HG03342 (cell line): Measurements from ENCODE around the gene RASSF5.
"Not testable (repeated sequence)": the region's sequence is repeated elsewhere in the genome, so short reads cannot be mapped to it uniquely, and the experiment has no call there.

Experiments
- ATAC-seq: cut with Tn5 transposase; IDR thresholded peaks from one replicate; pipeline ENCODE4 v1.9.1; 2021; ENCODE audit warnings: mild to moderate bottlenecking, moderate library complexity; ENCODE audit not compliant: unreplicated experiment

Gene RASSF5

GRCh38 chr1:206566999-206567398 is 59.7 kb downstream of the RASSF5 start:
- no peak for ATAC-seq

GRCh38 chr1:206568256-206568655 is 60.9 kb downstream of the RASSF5 start:
- ATAC-seq: no peak

DNA sequence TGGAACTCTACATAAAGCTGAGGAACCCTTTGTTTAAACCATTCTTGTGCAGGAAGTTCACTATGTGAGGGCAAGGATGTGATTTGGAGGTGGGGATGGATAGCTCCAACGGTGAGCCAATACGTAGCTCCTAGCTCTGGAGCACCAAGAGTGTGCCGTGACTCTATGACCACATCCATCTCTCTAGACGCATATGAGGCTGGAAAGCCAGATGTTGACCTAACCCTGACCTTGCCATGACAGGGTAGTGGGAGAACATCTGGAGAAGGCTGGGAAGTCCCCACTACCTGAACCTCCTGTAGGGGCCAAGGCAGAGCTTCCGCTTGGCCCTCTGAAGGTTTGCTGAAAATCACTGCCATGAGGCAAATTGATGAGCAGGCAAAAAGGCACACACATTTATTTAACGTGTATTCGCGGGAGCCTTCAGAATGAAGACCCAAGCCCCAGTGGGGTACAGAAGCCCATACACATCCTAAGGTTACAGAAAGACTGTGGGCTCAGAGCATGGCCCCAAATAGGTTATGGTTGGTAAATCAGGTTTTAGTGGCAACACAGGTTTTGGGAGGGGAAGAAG is 61.5 kb downstream of the RASSF5 start:
- ATAC-seq: no peak

- ATAC-seq: no peak
Measured at GRCh38 chr1:206569556-206569955, 62.2 kb downstream of the RASSF5 start.

DNA sequence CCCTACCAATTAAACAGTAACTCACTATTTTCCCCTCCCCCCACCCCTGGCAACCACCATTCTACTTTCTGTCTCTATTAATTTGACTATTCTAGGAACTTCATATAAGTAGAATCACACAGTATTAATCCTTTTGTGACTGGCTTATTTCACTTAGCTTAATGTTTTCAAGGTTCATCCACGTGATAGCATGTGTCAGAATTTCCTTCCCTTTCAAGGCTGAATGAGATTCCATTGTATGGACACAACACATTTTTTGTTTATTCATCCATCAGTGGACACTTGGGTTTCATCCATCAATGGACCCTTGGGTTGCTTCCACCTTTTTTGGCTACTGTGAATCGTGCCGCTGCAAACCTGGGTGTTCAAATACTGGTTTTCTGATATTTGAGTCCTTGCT is 63.2 kb downstream of the RASSF5 start:
- no peak for ATAC-seq

DNA sequence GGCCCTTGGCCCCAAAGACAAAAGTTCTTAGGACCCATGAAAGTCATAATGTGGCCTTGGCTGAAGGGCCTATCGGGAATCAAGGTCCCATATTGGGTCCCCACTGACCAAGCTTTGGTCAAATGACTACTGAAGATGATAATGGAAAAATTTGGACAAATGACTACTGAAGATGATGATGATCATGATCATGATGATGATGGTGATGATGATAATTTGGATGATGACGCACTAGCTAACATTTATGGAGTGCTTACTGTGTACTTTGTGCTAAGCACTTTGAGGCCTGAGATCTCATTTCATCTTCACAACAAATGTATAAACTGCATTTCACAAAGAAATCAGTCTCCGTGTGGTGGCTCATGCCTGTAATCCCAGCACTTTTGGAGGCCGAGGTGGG is 65.5 kb downstream of the RASSF5 start:
- no peak for ATAC-seq

DNA sequence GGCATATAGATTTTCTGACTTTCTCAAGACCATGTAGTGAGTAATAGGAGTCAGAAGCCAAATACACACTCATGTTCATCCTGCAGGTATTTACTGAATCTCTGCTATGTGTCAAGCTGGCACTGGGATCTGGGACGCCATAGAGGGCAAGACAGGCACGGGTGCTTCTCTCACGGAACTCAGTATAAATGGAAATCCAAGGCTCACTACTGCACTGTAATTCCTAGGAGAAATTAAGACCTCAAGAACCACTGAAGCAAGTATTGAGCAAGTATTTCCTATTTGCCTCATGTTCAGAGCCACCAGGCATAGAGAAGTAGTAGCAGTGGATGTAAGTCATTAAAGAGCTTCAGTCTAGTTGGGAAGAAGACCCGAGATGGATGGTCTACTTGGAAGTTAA is 66.0 kb downstream of the RASSF5 start:
- no peak for ATAC-seq

DNA sequence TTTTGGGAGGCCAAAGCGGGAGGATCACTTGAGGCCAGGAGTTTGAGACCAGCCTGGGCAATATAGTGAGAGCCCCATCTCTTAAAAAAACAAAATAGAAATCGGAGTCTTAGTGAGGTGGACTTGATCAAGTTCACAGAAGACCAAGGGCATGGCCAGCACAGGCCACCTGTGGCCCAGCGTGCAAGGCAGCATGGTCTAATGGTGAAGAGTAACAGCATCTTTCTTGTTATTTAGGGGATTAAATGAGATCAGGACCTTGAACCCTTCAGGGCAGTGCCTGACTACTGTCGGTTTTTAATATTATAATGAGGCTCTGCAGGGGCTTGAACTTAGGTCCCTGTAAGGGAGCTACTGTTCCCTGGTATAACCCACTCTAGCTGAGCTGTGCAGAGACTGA is 66.4 kb downstream of the RASSF5 start:
- ATAC-seq: no peak

- no peak for ATAC-seq
Measured at GRCh38 chr1:206575165-206575893, 68.0 kb downstream of the RASSF5 start.

- no peak for ATAC-seq
Measured at GRCh38 chr1:206575894-206576737, 68.8 kb downstream of the RASSF5 start.

DNA sequence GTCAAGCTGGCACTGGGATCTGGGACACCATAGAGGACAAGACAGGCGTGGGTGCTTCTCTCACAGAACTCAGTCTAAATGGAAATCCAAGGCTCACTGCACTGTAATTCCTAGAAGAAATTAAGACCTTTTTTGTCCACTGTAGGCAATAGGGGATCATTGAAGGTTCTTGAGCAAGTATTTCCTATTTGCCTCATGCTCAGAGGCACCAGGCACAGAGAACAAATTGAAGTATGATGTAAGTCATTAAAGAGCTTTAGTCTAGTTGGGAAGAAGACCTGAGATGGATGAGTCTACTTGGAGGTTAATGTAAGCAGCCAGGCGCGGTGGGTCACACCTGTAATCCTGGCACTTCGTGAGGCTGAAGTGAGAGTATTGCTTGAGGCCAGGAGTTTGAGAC is 70.3 kb downstream of the RASSF5 start:
- ATAC-seq: no peak

DNA sequence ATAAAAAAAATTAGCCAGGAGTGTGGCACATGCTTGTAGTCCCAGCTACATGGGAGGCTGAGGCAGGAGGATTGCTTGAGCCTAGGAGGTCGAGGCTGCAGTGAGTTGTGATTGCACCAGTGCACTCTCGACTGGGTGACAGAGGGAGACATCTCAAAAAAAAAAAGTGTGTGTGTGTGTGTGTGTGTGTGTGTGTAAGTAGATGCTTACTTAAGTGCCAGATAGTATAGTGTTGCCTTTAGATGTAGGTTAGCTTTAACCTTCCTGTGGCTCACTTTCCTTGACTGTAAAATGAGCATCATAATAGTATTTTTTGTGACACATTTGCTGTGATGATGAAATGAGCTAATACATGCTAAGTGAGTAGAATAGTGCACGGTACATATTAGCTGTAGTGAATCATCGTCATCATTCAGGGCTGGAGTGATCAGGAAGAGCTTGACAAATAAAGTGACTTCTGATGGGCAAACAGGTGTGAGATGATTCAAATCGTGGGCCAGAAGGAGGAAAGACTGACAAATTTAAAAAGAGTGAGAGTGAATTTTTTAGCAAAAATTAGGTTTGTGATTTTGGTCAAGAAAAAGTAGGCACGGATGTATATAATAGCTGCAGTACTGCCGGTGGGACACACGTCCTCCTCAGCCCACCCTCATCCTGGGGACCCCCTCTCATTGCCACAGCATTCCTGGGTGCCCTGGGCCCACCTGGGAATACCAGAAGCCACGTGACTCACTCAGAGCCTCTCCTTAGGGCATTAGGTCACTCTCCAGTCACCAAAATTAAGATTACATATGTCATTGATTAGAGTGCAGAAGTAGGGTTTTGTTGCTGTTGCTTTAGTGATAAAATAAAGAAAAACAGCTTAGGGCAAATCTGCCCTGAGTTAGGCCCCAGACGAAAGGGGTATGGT is 71.0 kb downstream of the RASSF5 start:
- no peak for ATAC-seq

DNA sequence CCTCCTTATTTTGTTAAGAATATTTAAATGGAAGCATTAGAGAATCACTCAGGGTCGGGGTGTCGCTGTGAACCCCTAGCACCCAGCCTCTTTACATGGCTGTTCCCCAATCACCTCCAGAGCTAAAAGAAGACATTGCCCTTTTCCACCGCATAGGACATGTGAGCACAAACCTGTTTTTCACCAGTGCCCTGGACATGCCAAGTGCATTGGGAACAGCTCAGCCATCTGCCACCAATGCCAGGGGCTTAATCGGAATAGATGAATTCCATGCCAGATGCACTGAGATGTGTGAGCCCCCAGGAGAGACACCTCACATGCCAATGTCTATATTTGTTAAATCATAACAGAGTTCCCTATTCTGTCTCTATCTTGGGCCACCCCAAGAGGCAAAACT is 71.6 kb downstream of the RASSF5 start:
- no peak for ATAC-seq

DNA sequence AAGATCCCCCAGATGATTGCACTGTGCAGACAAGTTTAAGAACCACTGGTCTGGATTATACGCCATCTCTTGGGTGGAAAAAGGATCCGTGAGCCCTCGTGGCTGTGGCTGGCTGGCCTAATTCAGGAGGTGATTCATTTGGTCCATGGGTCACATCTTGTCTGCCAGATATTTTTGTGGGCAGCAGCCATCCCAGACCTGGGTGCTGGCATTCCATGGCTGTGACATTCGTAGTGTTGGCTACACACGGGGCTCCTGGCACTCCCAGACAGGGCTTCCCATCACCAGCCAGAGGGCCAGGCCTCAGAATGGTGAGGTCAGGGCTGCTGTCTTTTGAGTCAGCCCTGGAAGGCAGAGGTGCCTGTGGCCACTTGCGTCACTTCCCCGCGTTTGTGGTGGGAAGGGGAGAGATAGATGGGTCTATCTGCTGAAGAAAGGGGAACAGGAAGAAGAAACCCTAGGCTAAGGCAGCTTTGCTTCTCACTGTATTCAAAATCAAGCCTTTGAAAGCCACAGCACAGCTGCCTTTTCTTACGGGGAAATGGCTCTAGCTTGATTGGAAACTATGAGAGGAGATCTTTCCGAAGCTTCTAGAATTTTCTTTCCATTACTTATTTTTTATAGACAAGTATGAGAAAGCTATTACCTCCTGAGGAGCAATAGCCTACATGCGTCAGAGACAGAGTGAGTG is 72.6 kb downstream of the RASSF5 start:
- peak; percentile 85 for ATAC-seq

GRCh38 chr1:206580438-206581113 is 73.2 kb downstream of the RASSF5 start:
- no peak for ATAC-seq

DNA sequence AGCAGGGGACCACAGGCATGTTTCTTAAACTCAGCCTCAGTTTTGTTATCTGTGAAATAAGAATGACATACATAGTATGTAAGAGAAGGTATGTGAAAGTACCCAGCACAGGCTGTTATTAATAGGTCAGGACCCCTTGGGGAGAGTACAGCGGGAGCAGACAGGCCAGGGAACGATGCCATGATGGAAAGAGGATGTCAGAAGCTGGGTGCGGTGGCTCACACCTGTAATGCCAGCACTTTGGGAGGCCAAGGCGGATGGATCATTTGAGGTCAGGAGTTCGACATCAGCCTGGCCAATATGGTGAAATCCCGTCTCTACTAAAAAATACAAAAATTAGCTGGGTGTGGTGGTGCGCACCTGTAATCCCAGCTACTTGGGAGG is 73.8 kb downstream of the RASSF5 start:
- ATAC-seq: not testable (repeated sequence)

DNA sequence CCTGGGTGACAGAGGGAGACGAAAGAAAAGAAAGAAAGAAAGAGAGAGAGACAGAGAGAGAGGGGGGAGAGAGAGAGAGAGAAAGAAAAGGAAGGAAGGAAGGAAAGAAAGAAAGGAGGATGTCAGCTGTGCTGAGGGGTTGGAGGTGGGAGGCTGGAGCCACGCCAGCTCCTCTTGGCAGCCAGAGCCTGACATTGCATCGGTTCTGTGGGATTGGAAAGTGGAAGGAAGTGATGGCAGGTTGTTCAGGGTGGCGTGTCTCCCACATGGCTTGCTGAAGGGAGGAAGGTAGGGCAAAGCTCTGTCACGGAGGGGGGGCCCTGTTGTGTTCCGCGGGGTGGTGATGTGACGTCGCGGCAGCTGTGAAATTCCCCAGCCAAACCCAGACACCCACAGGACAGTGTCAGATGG is 74.2 kb downstream of the RASSF5 start:
- no peak for ATAC-seq

GRCh38 chr1:206582537-206582936 is 75.2 kb downstream of the RASSF5 start:
- no peak for ATAC-seq

GRCh38 chr1:206582971-206583706 is 75.8 kb downstream of the RASSF5 start:
- no peak for ATAC-seq
